Upper lobe of left lung (tissue), 6 donors: ENCODE measurements around the gene FLII. TPM values are rescaled to one million over a fixed set of nuclear protein-coding genes. Genes with fewer than 3 reads are reported as not detected.

Source experiments
- ATAC-seq, 2 donors: fragments of 200-7000 bp; cut with Tn5 transposase; one replicate each; pipeline ENCODE4 v1.9.1; 2022; ENCODE audit warnings: mild to moderate bottlenecking in 2 of 2, moderate library complexity in 2 of 2; ENCODE audit not compliant: low FRiP score in 2 of 2
- DNase-seq, 2 donors: peaks; one replicate each; pipeline ENCODE4 v3.0.0-alpha.2; 2019 to 2020
- H3K27ac ChIP-seq, 4 donors: fragments of 200-600 bp; sonication (generic); one replicate each; pipeline ENCODE4 v1.5.1; 2016 to 2019
- H3K27me3 ChIP-seq, 4 donors: fragments of 200-600 bp; sonication (generic); one replicate each; pipeline ENCODE4 v1.5.1; 2017 to 2019
- H3K36me3 ChIP-seq, 4 donors: fragments of 200-600 bp; sonication (generic); one replicate each; pipeline ENCODE4 v1.5.1; 2016 to 2019
- H3K4me1 ChIP-seq, 4 donors: fragments of 200-600 bp; sonication (generic); one replicate each; pipeline ENCODE4 v1.5.1; 2018 to 2019
- H3K4me3 ChIP-seq, 4 donors: fragments of 200-600 bp; sonication (generic); one replicate each; pipeline ENCODE4 v1.5.1; 2017 to 2019; ENCODE audit warnings: mild to moderate bottlenecking in 2 of 4, moderate library complexity in 1 of 4
- H3K9me3 ChIP-seq, 4 donors: fragments of 200-600 bp; sonication (generic); one replicate each; pipeline ENCODE4 v1.5.1; 2018 to 2019
- CTCF ChIP-seq, 6 experiments: fragments of 450-650 bp in 4 of 6; fragments of 200-600 bp in 2 of 6; sonication (generic) in 2 of 6; IDR thresholded peaks; one replicate each; pipeline ENCODE4 v1.5.1; 2016 to 2019; ENCODE audit warnings: antibody characterized with exemption in 6 of 6
- EP300 ChIP-seq, 4 donors: sonication (generic); formaldehyde crosslinking; IDR thresholded peaks; one replicate each; pipeline ENCODE4 v1.5.1; 2017; ENCODE audit warnings: antibody characterized with exemption in 4 of 4, control low read depth in 2 of 4
- POLR2A ChIP-seq, 4 donors: fragments of 450-650 bp; IDR thresholded peaks; one replicate each; pipeline ENCODE4 v1.5.1; 2016 to 2017; ENCODE audit warnings: antibody characterized with exemption in 4 of 4, mild to moderate bottlenecking in 2 of 4
- POLR2AphosphoS5 ChIP-seq, 2 donors: sonication (generic); formaldehyde crosslinking; IDR thresholded peaks; one replicate each; pipeline ENCODE4 v1.5.1; 2017; ENCODE audit warnings: antibody characterized with exemption in 2 of 2
- WGBS, 2 donors: methylation state at CpG; one replicate each; pipeline ENCODE4 v1.1.5; 2017 to 2018; 5-methylcytosine and 5-hydroxymethylcytosine counted together
- total RNA-seq, 6 donors: library from RNA; depleted of rRNA in 4 of 6; stranded (reverse); fragments of >200 nt in 4 of 6; gene quantifications; one replicate each; pipeline versions ENCODE4 v1.1.0 to v1.2.1, GENCODE V29; 2016 to 2021
- donor health status: DM: no; HTN: no; CAD: no; lungs with moderate emphysema.
- donor health status: DM: no; HTN: yes; CAD: no; lungs with severe emphysema.

The FLII gene
- total RNA-seq, 6 donors from 2014 or later: 313 to 552 (median 376) TPM

- H3K36me3 ChIP-seq: peaks cover 12 to 75% (median 51%) of the 10 kb centered on the region in 4 donors
- H3K27me3 ChIP-seq: no peaks in the 10 kb centered on the region
- no peaks in the 10 kb centered on the region for H3K9me3 ChIP-seq
- no peak overlapping the region for H3K27ac ChIP-seq
- peaks cover 22 to 33% (median 24%) of the 10 kb centered on the region in 4 donors for H3K4me1 ChIP-seq
- no peak overlapping the region for H3K4me3 ChIP-seq
- ATAC-seq (no peak), DNase-seq (no peak)
- 87 to 98% methylated on average over 3 of the region's 3 CpGs for WGBS, 2 donors
- TF ChIP-seq POLR2A (IDR thresholded peaks at IDR 0.05) (no peak), POLR2AphosphoS5 (IDR thresholded peaks at IDR 0.05) (no peak), EP300 (IDR thresholded peaks at IDR 0.05) (no peak), CTCF (IDR thresholded peaks at IDR 0.05) (no peak)
Measured at GRCh38 chr17:18197535-18198194, 60.9 kb downstream of the FLII start.

DNA sequence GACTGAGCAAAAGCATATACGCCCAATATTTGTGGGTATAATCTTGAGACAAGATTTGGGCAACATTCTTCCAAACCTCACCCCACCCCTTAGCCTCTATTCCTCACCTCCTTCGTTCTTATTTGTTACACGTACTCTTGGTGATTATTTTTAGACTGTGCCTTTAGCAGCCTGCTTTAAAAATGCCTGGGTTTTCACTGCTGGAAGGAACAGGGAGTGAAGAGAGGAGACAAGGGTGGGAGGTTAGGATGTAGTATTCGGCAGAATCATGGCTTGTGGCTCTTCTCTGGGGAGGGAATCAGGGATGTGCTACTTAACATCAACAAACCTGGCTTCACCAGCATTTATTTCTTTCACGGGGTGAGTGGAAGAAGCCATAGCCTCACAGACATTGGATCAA, 63.3 kb downstream of the FLII start:
- H3K27ac ChIP-seq: no peak overlapping the region
- no peak for ATAC-seq
- peaks cover 12 to 62% (median 46%) of the 10 kb centered on the region in 4 donors for H3K36me3 ChIP-seq
- TF ChIP-seq CTCF (IDR thresholded peaks at IDR 0.05): no peak
- no peak for TF ChIP-seq POLR2AphosphoS5 (IDR thresholded peaks at IDR 0.05)
- TF ChIP-seq POLR2A (IDR thresholded peaks at IDR 0.05): no peak
- no peak overlapping the region for H3K4me3 ChIP-seq
- no peaks in the 10 kb centered on the region for H3K9me3 ChIP-seq
- no peaks in the 10 kb centered on the region for H3K27me3 ChIP-seq
- WGBS, 2 donors: 88 to 94% methylated on average over 5 of the region's 5 CpGs
- H3K4me1 ChIP-seq: peaks cover 40 to 49% (median 45%) of the 10 kb centered on the region in 4 donors
- DNase-seq: no peak

Other genes with a start within 250 kb of the FLII start
- 10 to 100 TPM; 19.2 to 68.1 (median 30.7) TPM for gene ATPAF2, start 219.6 kb downstream of the FLII start, total RNA-seq
- gene GID4, start 219.3 kb downstream of the FLII start, total RNA-seq: 10 to 100 TPM in 3 of 6 donors, 1 to 10 TPM in 3; 6.3 to 17.1 (median 9.8) TPM
- 10 to 100 TPM; 28.7 to 40.9 (median 33.5) TPM for gene DRG2, start 170.8 kb downstream of the FLII start, total RNA-seq
- gene MYO15A, start 150.0 kb downstream of the FLII start, total RNA-seq: 1 to 10 TPM; 2.0 to 9.4 (median 3.9) TPM
- 100 to 1,000 TPM in 1 of 6 donors, 10 to 100 TPM in 5; 63.9 to 112 (median 94.7) TPM for gene ALKBH5, start 74.9 kb downstream of the FLII start, total RNA-seq
- gene LLGL1, start 33.1 kb downstream of the FLII start, total RNA-seq: 10 to 100 TPM in 5 of 6 donors, 1 to 10 TPM in 1; 9.8 to 16.4 (median 13.8) TPM
- gene MIEF2, start 1.9 kb upstream of the FLII start, total RNA-seq: 10 to 100 TPM; 17.2 to 79.3 (median 31.8) TPM
- gene TOP3A, start 56.3 kb upstream of the FLII start, total RNA-seq: 10 to 100 TPM; 23.4 to 36.3 (median 32.9) TPM
- gene SMCR8, start 56.6 kb upstream of the FLII start, total RNA-seq: 10 to 100 TPM; 17.1 to 25.2 (median 21.5) TPM
- gene SHMT1, start 104.8 kb upstream of the FLII start, total RNA-seq: 10 to 100 TPM; 27.3 to 54.5 (median 42.5) TPM
- gene EVPLL, start 119.0 kb upstream of the FLII start, total RNA-seq: 10 to 100 TPM in 1 of 6 donors, 1 to 10 TPM in 4, under 1 TPM in 1; 1.00 to 10.5 (median 2.3) TPM
- gene LGALS9C, start 218.1 kb upstream of the FLII start, total RNA-seq: 1 to 10 TPM in 1 of 6 donors, under 1 TPM in 2, not detected in 3; 0.22 to 1.0 (median 0.34) TPM